Mesendoderm (in vitro differentiated cells): ENCODE data around the gene BANK1. TPM values are rescaled to one million over a fixed set of nuclear protein-coding genes. Genes with fewer than 3 reads are reported as not detected.

Experiments
- DNase-seq: peaks from one replicate; pipeline ENCODE4 v3.0.0; 2013
- H2AK5ac ChIP-seq: 2 replicates; pipeline ENCODE4 v1.6.1; 2013; ENCODE audit warnings: low read length, inconsistent platforms
- H2BK120ac ChIP-seq: 2 replicates; pipeline ENCODE4 v1.6.1; 2013; ENCODE audit warnings: low read depth, mild to moderate bottlenecking, low read length, moderate library complexity, mixed read lengths
- H2BK15ac ChIP-seq: replicated peaks from 2 replicates; pipeline ENCODE4 v1.6.1; 2013; ENCODE audit warnings: low read depth, mild to moderate bottlenecking, moderate library complexity
- H2BK5ac ChIP-seq: 2 replicates; pipeline ENCODE4 v1.6.1; 2013; ENCODE audit warnings: low read length, inconsistent platforms
- H3K18ac ChIP-seq: 2 replicates; pipeline ENCODE4 v1.6.1; 2013; ENCODE audit warnings: mild to moderate bottlenecking, low read length, mixed read lengths
- H3K23ac ChIP-seq: one replicate; pipeline ENCODE4 v1.6.1; 2013; ENCODE audit warnings: low read length
- H3K27ac ChIP-seq: 2 replicates; pipeline ENCODE4 v1.5.1; 2013; ENCODE audit warnings: low read depth, mild to moderate bottlenecking, inconsistent platforms, low read length, moderate library complexity
- H3K27me3 ChIP-seq: 2 replicates; pipeline ENCODE4 v1.6.1; 2013; ENCODE audit warnings: low read length, control low read depth, mild to moderate bottlenecking, inconsistent platforms; ENCODE audit not compliant: insufficient read depth, poor library complexity
- H3K36me3 ChIP-seq: 2 replicates; pipeline ENCODE4 v1.6.1; 2013; ENCODE audit warnings: low read length, inconsistent platforms; ENCODE audit not compliant: control insufficient read depth, insufficient read depth
- H3K4ac ChIP-seq: one replicate; pipeline ENCODE4 v1.6.1; 2013; ENCODE audit warnings: low read depth, mild to moderate bottlenecking, low read length, moderate library complexity
- H3K4me1 ChIP-seq: 2 replicates; pipeline ENCODE4 v1.6.1; 2013; ENCODE audit warnings: low read depth, low read length, inconsistent platforms; ENCODE audit not compliant: control insufficient read depth
- H3K4me2 ChIP-seq: 2 replicates; pipeline ENCODE4 v1.6.1; 2013; ENCODE audit warnings: low read length
- H3K4me3 ChIP-seq: 2 replicates; pipeline ENCODE4 v1.5.1; 2013; ENCODE audit warnings: mild to moderate bottlenecking, low read length
- H3K56ac ChIP-seq: one replicate; pipeline ENCODE4 v1.6.1; 2013; ENCODE audit warnings: low read length
- H3K79me1 ChIP-seq: 2 replicates; pipeline ENCODE4 v1.6.1; 2013; ENCODE audit warnings: low read length, inconsistent platforms
- H3K79me2 ChIP-seq: 2 replicates; pipeline ENCODE4 v1.6.1; 2013; ENCODE audit warnings: mild to moderate bottlenecking, low read length; ENCODE audit not compliant: control insufficient read depth, insufficient read depth
- H3K9ac ChIP-seq: 2 replicates; pipeline ENCODE4 v1.6.1; 2013; ENCODE audit warnings: low read length, inconsistent platforms
- H4K5ac ChIP-seq: one replicate; pipeline ENCODE4 v1.6.1; 2013; ENCODE audit warnings: low read length
- H4K8ac ChIP-seq: one replicate; pipeline ENCODE4 v1.6.1; 2013; ENCODE audit warnings: low read depth, mild to moderate bottlenecking, control low read depth, low read length, moderate library complexity
- WGBS: extraction: QIAGEN DNeasy Blood & Tissue Kit; methylation state at CpG from one replicate; pipeline ENCODE4 v1.1.7; 2013; ENCODE audit warnings: low lambda C conversion rate, missing lambda C conversion rate; ENCODE audit not compliant: insufficient coverage; ENCODE audit errors: extremely low coverage; 5-methylcytosine and 5-hydroxymethylcytosine counted together
- polyA plus RNA-seq, 2 experiments: library from polyadenylated mRNA; stranded (reverse); fragments of 200-250 nt; gene quantifications; one replicate each; pipeline ENCODE4 v1.2.3, GENCODE V29; 2013

The BANK1 gene
- 2.1 TPM for polyA plus RNA-seq (2013, experiment 1 of 2)
- 2.8 TPM for polyA plus RNA-seq (2013, experiment 2 of 2)

DNA sequence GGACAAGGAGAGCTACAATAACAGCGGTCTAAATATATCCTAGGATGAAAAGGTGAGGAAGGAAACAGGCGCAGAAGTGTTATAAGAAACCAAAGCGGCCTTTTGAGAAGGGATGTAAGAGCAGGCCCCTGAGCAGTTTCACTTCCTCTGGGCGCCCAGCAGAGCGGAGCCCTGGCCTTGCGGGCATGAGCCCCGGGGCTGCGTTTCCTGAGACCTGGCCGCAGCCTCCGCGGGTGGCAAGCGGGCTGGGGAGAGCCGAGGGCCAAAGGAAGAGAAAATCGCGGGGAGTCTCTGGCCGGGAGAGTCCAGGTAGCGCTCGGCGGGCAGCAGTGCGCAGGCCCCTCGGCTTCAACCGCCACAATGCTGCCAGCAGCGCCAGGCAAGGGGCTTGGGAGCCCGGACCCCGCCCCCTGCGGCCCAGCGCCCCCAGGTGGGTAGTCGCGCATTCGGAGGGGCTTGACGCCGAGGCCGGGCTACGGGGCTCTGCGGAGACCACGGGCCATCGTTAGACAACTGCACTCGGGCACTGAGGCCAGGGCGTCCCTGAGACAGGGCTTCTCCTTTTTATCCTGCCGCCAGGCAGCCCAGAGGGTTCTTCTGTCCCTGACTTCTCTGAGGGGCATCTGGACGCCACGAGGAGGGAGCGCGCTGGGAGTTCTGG lies at the start of gene BANK1:
Gene BANK1 (plus strand): TSS at position 210 of the 661 bp plus-strand sequence. CDS start 151 bp downstream, at position 361.
- H3K56ac ChIP-seq = peak within 1 kb of the TSS; percentile 81
- H4K8ac ChIP-seq = peak within 1 kb of the TSS; percentile 17
- H3K79me2 ChIP-seq = no peaks in the 10 kb centered on the region
- WGBS = no CpG with 5 or more reads among the region's 44 CpGs
- H3K9ac ChIP-seq = peak within 1 kb of the TSS; percentile 71
- H3K36me3 ChIP-seq = no peaks in the 10 kb centered on the region
- peak within 1 kb of the TSS; percentile 70 for H3K4me2 ChIP-seq
- peak within 1 kb of the TSS; percentile 78 for H2BK120ac ChIP-seq
- H3K4me1 ChIP-seq = no peaks in the 10 kb centered on the region
- H3K4me3 ChIP-seq = peak within 1 kb of the TSS; percentile 42
- peak within 1 kb of the TSS; percentile 98 for H2BK15ac ChIP-seq
- peak; percentile 86 for DNase-seq
- no peak within 1 kb of the TSS for H2AK5ac ChIP-seq
- H3K4ac ChIP-seq = peak within 1 kb of the TSS; percentile 95
- no peak within 1 kb of the TSS for H2BK5ac ChIP-seq
- H3K27me3 ChIP-seq = no peaks in the 10 kb centered on the region
- H3K27ac ChIP-seq = peak within 1 kb of the TSS; percentile 19
- peak within 1 kb of the TSS; percentile 100 for H3K18ac ChIP-seq
- peak within 1 kb of the TSS; percentile 24 for H3K23ac ChIP-seq
- H4K5ac ChIP-seq = no peak within 1 kb of the TSS
- H3K79me1 ChIP-seq = no peaks in the 10 kb centered on the region

DNA sequence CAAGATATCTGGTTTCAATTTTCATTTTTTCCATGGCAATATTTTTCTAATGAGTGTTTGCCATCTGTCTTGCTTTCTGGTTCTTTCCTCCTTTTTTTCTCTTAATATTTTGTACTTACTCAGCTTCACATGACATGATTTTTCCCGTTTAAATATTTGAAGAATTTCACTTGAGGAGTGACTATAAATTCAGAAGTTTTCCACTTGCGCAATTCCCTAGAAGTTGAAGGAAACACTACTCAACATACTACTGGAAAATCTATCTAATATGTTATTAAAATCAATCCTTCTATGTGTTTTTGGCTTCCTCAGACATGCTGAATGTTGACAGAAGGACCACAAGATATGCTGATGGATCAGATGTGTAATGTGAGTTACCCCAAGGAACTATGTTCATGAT lies 36.8 kb upstream of the BANK1 start:
- H2BK120ac ChIP-seq = no peak overlapping the region
- no peak overlapping the region for H2BK5ac ChIP-seq
- no peak overlapping the region for H3K4me2 ChIP-seq
- no peak overlapping the region for H3K56ac ChIP-seq
- H4K5ac ChIP-seq = no peak overlapping the region
- H3K36me3 ChIP-seq = no peaks in the 10 kb centered on the region
- no peak overlapping the region for H3K4ac ChIP-seq
- H3K23ac ChIP-seq = no peak overlapping the region
- no CpG with 5 or more reads among the region's 2 CpGs for WGBS
- no peak overlapping the region for H3K4me3 ChIP-seq
- no peak overlapping the region for H2BK15ac ChIP-seq
- DNase-seq = no peak
- H3K27ac ChIP-seq = no peak overlapping the region
- H3K27me3 ChIP-seq = no peaks in the 10 kb centered on the region
- no peaks in the 10 kb centered on the region for H3K79me2 ChIP-seq
- H4K8ac ChIP-seq = no peak overlapping the region
- no peak overlapping the region for H3K18ac ChIP-seq
- H3K4me1 ChIP-seq = no peaks in the 10 kb centered on the region
- H3K9ac ChIP-seq = no peak overlapping the region
- no peaks in the 10 kb centered on the region for H3K79me1 ChIP-seq
- H2AK5ac ChIP-seq = no peak overlapping the region

DNA sequence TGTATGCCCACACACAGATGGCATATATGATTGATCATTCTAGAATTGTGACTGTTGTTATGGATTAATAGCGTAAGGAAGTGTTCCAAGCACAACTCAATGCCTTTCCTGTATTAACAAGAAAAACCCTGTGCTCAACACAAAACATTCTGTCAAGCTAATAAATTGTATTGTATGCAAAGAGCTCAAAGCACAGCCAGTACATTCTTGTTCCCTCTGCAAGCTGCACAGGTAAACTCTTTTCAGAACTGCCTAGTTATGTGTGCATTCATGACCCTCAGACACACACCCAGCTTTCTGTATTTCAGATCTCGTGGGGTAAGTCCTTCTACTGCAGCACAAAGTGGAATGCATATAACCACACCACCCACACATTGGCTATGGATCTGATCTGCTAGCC lies 34.3 kb upstream of the BANK1 start:
- Histone ChIP-seq H2BK120ac (no peak overlapping the region), H3K27me3 (no peaks in the 10 kb centered on the region), H3K4me2 (no peak overlapping the region), H4K8ac (no peak overlapping the region), H3K79me2 (no peaks in the 10 kb centered on the region), H3K4me1 (no peaks in the 10 kb centered on the region), H3K18ac (no peak overlapping the region), H3K4me3 (no peak overlapping the region), H3K79me1 (no peaks in the 10 kb centered on the region), H4K5ac (no peak overlapping the region), H2AK5ac (no peak overlapping the region), H3K23ac (no peak overlapping the region), H3K36me3 (no peaks in the 10 kb centered on the region), H3K56ac (no peak overlapping the region), H3K4ac (no peak overlapping the region), H3K9ac (no peak overlapping the region), H3K27ac (no peak overlapping the region), H2BK15ac (no peak overlapping the region), H2BK5ac (no peak overlapping the region)
- no CpG with 5 or more reads among the region's 2 CpGs for WGBS
- no peak for DNase-seq

DNA sequence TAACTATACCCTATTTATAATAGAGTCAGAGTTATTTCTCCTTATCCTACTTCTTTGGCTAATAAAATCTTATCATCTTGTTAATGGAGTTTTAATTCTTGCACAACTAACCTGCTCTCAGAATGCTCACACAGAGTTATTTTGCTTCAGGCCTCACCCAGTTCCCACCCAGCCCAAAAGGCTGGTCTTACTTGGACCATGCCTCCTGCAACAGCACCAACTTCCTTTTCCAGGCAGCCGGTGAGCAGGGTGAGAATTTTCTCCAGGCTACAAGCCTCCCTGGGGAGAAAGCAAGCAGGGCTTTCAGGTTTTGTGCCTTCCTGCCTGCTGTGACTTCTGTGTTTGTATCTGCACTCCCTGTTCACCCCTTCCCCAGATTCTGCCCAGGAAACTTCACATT lies 29.1 kb upstream of the BANK1 start:
- no peak overlapping the region for H4K5ac ChIP-seq
- no peaks in the 10 kb centered on the region for H3K27me3 ChIP-seq
- H3K9ac ChIP-seq = no peak overlapping the region
- DNase-seq = peak; percentile 2
- H2BK120ac ChIP-seq = no peak overlapping the region
- no peaks in the 10 kb centered on the region for H3K79me1 ChIP-seq
- no peak overlapping the region for H3K56ac ChIP-seq
- H3K4me2 ChIP-seq = no peak overlapping the region
- H3K4me3 ChIP-seq = no peak overlapping the region
- no peaks in the 10 kb centered on the region for H3K36me3 ChIP-seq
- no CpG with 5 or more reads among the region's 1 CpG for whole genome bisulfite sequencing
- no peak overlapping the region for H2AK5ac ChIP-seq
- no peaks in the 10 kb centered on the region for H3K79me2 ChIP-seq
- no peaks in the 10 kb centered on the region for H3K4me1 ChIP-seq
- H2BK5ac ChIP-seq = no peak overlapping the region
- H3K27ac ChIP-seq = no peak overlapping the region
- H3K18ac ChIP-seq = peak overlapping the region; percentile 45
- no peak overlapping the region for H3K4ac ChIP-seq
- H2BK15ac ChIP-seq = no peak overlapping the region
- no peak overlapping the region for H4K8ac ChIP-seq
- no peak overlapping the region for H3K23ac ChIP-seq

DNA sequence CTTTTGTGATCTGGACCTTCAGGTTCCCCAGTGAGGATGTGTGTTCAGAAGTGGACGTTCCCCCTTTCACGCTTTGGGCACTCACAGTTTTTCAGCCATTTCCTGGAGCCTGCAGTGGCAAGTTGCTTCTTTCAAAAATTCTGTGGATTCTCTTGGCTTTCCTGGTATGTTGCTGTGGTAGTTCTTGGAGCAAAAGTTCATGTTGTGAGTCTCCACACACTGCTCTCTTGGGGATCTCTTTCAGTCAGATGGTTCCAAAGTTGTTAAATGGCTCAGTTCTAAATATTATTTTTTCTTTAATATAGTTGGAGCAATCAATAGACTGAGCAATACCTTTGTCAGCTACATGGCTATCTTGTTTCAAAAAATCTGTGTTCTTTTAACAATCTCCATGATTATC lies 28.5 kb upstream of the BANK1 start:
- no peaks in the 10 kb centered on the region for H3K36me3 ChIP-seq
- H3K79me1 ChIP-seq = no peaks in the 10 kb centered on the region
- no peak overlapping the region for H3K4me2 ChIP-seq
- H3K27me3 ChIP-seq = no peaks in the 10 kb centered on the region
- WGBS = no CpG with 5 or more reads among the region's 2 CpGs
- no peaks in the 10 kb centered on the region for H3K4me1 ChIP-seq
- H3K56ac ChIP-seq = no peak overlapping the region
- DNase-seq = no peak
- no peak overlapping the region for H2BK15ac ChIP-seq
- H2BK5ac ChIP-seq = no peak overlapping the region
- no peaks in the 10 kb centered on the region for H3K79me2 ChIP-seq
- no peak overlapping the region for H3K9ac ChIP-seq
- H2AK5ac ChIP-seq = no peak overlapping the region
- H3K4me3 ChIP-seq = no peak overlapping the region
- H3K23ac ChIP-seq = no peak overlapping the region
- H4K8ac ChIP-seq = no peak overlapping the region
- H3K4ac ChIP-seq = no peak overlapping the region
- no peak overlapping the region for H4K5ac ChIP-seq
- H2BK120ac ChIP-seq = no peak overlapping the region
- peak overlapping the region; percentile 53 for H3K18ac ChIP-seq
- no peak overlapping the region for H3K27ac ChIP-seq

GRCh38 chr4:101762534-101762933 lies 28.0 kb upstream of the BANK1 start:
- no peak overlapping the region for H3K4ac ChIP-seq
- H3K79me2 ChIP-seq = no peaks in the 10 kb centered on the region
- no peak overlapping the region for H2BK15ac ChIP-seq
- DNase-seq = no peak
- H3K18ac ChIP-seq = no peak overlapping the region
- H3K4me3 ChIP-seq = no peak overlapping the region
- H3K36me3 ChIP-seq = no peaks in the 10 kb centered on the region
- H2AK5ac ChIP-seq = no peak overlapping the region
- H3K4me1 ChIP-seq = no peaks in the 10 kb centered on the region
- H4K8ac ChIP-seq = no peak overlapping the region
- no peak overlapping the region for H2BK120ac ChIP-seq
- no CpG with 5 or more reads among the region's 2 CpGs for WGBS
- H3K4me2 ChIP-seq = no peak overlapping the region
- H3K27ac ChIP-seq = no peak overlapping the region
- no peaks in the 10 kb centered on the region for H3K27me3 ChIP-seq
- no peak overlapping the region for H3K56ac ChIP-seq
- H3K9ac ChIP-seq = no peak overlapping the region
- no peaks in the 10 kb centered on the region for H3K79me1 ChIP-seq
- no peak overlapping the region for H3K23ac ChIP-seq
- H2BK5ac ChIP-seq = no peak overlapping the region
- no peak overlapping the region for H4K5ac ChIP-seq
